ENCODE results near the gene FNIP2. TPM values are rescaled to one million over a fixed set of nuclear protein-coding genes. Genes with fewer than 3 reads are reported as not detected.
"Not testable (repeated sequence)": the region's sequence is repeated elsewhere in the genome, so short reads cannot be mapped to it uniquely, and the experiment has no call there.

Gene FNIP2
- total RNA-seq, 1 experiment from 2014 or later: 35.3 TPM

DNA sequence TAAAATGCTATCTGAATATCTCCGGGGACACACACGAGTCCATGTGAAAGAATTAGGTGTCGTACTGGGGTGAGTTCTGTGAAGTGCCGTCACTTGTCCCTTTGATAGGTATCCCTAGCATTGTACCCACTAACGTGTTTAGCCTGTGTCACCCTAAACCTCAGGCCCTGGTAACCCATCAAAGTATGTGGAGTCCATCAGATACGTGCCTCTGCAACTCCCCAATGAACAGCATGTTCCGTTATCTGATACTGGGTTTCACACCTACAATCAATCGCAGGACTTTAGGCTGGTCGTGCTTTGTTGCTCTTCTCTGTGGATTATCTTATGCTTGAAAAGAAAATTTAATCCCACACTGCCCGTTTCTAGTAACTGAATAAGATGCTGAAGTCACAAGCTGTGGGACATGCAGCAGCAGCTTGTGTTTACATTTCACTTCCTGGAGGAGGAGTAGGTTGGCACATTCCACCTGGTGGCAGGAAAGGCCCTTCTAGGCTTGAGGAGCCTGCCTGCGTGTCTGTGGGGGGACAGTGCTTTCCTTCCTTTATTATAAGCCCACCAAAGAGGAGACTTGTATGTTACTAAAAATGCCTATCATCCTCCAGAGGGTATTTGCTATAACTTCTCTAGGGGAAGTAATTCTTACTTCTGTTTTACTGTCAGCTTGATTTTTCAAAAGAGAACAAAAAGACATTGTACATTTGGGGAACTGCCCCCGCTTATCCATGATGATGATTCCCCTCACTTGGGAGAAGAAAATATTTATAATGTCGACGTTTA, 127.2 kb downstream of the FNIP2 start:
- intact Hi-C loops (cut with micrococcal nuclease; ENCODE audit: unreplicated experiment): loop anchor here (1.0 to 2.0 kb wide), 2 partner anchors 209 to 279 kb away; no protein-coding TSS in a partner anchor
- TF ChIP-seq, protein P1, sequence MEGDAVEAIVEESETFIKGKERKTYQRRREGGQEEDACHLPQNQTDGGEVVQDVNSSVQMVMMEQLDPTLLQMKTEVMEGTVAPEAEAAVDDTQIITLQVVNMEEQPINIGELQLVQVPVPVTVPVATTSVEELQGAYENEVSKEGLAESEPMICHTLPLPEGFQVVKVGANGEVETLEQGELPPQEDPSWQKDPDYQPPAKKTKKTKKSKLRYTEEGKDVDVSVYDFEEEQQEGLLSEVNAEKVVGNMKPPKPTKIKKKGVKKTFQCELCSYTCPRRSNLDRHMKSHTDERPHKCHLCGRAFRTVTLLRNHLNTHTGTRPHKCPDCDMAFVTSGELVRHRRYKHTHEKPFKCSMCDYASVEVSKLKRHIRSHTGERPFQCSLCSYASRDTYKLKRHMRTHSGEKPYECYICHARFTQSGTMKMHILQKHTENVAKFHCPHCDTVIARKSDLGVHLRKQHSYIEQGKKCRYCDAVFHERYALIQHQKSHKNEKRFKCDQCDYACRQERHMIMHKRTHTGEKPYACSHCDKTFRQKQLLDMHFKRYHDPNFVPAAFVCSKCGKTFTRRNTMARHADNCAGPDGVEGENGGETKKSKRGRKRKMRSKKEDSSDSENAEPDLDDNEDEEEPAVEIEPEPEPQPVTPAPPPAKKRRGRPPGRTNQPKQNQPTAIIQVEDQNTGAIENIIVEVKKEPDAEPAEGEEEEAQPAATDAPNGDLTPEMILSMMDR (IDR thresholded peaks at IDR 0.05; ENCODE audit: unreplicated experiment): no peak
- BruUV-seq (replicated peaks): no TSS peak
- no peaks in the 10 kb centered on the region for H3K9me3 Mint-ChIP-seq (ENCODE audit: low read depth, unreplicated experiment)
- H3K4me3 Mint-ChIP-seq (ENCODE audit: low read depth, unreplicated experiment): no peak overlapping the region
- no peaks in the 10 kb centered on the region for H3K27me3 Mint-ChIP-seq (ENCODE audit: unreplicated experiment)
- H3K36me3 Mint-ChIP-seq (ENCODE audit: insufficient read depth, unreplicated experiment): peaks cover 5% of the 10 kb centered on the region
- no peaks in the 10 kb centered on the region for H3K4me1 Mint-ChIP-seq (ENCODE audit: low read depth, unreplicated experiment)
- DNase-seq: peak; percentile 23
- peak overlapping the region; percentile 36 for H3K27ac Mint-ChIP-seq (ENCODE audit: unreplicated experiment)
- CTCF ChIA-PET: no interaction called here

DNA sequence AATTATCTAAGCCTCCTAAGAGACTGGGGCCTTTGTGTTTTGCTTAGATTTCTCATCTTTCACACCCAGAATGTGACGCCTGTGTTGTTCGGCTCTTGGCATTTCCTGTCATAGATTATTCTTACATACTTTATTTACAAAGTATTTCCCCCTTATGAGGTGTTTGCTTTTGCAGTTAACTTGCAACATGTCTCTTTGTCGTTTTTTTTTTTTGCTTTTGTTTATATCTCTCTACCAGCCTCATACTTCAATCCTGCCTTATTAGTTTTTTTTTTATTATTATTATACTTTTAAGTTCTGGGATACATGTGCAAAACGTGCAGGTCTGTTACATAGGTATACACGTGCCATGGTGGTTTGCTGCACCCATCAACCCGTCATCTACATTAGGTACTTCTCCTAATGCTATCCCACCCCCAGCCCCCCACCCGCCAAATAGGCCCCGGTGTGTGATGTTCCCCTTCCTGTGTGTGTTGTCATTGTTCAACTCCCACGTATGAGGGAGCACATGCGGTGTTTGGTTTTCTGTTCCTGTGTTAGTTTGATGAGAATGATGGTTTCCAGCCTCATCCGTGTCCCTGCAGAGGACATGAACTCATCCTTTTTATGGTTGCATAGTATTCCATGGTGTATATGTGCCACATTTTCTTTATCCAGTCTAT, 127.9 kb downstream of the FNIP2 start:
- H3K4me1 Mint-ChIP-seq (ENCODE audit: low read depth, unreplicated experiment); H3K27me3 Mint-ChIP-seq (ENCODE audit: unreplicated experiment); CTCF ChIA-PET; BruUV-seq (replicated peaks); DNase-seq; H3K9me3 Mint-ChIP-seq (ENCODE audit: low read depth, unreplicated experiment); H3K4me3 Mint-ChIP-seq (ENCODE audit: low read depth, unreplicated experiment); H3K36me3 Mint-ChIP-seq (ENCODE audit: insufficient read depth, unreplicated experiment): not testable (repeated sequence)
- H3K27ac Mint-ChIP-seq (ENCODE audit: unreplicated experiment): peak overlapping the region; percentile 36
- intact Hi-C loops (cut with micrococcal nuclease; ENCODE audit: unreplicated experiment): loop anchor here (1.0 to 2.0 kb wide), 2 partner anchors 208 to 279 kb away; no protein-coding TSS in a partner anchor

DNA sequence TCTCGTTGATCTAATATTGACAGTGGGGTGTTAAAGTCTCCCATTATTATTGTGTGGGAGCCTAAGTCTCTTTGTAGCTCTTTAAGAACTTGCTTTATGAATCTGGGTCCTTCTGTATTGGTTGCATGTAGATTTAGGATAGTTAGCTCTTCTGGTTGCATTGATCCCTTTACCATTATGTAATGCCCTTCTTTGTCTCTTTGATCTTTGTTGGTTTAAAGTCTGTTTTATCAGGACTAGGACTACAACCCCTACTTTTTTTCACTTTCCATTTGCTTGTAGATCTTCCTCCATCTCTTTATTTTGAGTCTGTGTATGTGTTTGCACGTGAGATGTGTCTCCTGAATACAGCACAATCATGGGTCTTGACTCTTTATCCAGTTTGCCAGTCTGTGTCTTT, 131.6 kb downstream of the FNIP2 start:
- DNase-seq; H3K27me3 Mint-ChIP-seq (ENCODE audit: unreplicated experiment); intact Hi-C loops (cut with micrococcal nuclease; ENCODE audit: unreplicated experiment); BruUV-seq (replicated peaks); H3K27ac Mint-ChIP-seq (ENCODE audit: unreplicated experiment); H3K4me1 Mint-ChIP-seq (ENCODE audit: low read depth, unreplicated experiment); H3K4me3 Mint-ChIP-seq (ENCODE audit: low read depth, unreplicated experiment); H3K9me3 Mint-ChIP-seq (ENCODE audit: low read depth, unreplicated experiment); H3K36me3 Mint-ChIP-seq (ENCODE audit: insufficient read depth, unreplicated experiment): not testable (repeated sequence)
- CTCF ChIA-PET: interaction anchor here (0.7 kb wide), 1 partner anchor 61 kb away, joined by 7 read pairs; no protein-coding TSS in a partner anchor

DNA sequence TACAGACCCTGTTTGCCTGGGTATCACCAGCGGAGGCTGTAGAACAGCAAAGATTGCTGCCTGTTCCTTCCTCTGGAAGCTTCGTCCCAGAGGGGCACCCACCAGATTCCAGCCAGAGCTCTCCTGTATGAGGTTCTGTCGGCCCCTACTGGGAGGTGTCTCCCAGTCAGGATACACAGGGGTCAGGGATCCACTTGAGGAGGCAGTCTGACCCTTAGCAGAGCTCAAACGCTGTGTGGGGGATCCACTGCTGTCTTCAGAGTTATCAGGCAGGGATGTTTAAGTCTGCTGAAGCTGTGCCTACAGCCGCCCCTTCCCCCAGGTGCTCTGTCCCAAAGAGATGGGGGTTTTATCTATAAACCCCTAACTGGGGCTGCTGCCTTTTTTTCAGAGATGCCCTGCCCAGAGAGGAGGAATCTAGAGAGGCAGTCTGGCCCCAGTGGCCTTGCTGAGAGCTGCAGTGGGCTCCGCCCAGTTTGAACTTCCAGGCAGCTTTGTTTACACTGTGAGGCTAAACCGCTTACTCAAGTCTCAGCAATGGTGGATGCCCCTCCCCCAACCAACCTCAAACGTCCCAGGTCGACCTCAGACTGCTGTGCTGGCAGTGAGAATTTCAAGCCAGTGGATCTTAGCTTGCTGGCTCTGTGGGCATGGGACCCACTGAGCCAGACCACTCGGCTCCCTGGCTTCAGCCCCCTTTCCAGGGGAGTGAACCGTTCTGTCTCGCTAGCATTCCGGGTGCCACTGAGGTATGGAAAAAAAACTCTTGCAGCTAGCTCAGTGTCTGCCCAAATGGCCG, 133.7 kb downstream of the FNIP2 start:
- H3K9me3 Mint-ChIP-seq (ENCODE audit: low read depth, unreplicated experiment); H3K4me1 Mint-ChIP-seq (ENCODE audit: low read depth, unreplicated experiment); H3K4me3 Mint-ChIP-seq (ENCODE audit: low read depth, unreplicated experiment); intact Hi-C loops (cut with micrococcal nuclease; ENCODE audit: unreplicated experiment); H3K27me3 Mint-ChIP-seq (ENCODE audit: unreplicated experiment); BruUV-seq (replicated peaks); H3K27ac Mint-ChIP-seq (ENCODE audit: unreplicated experiment); H3K36me3 Mint-ChIP-seq (ENCODE audit: insufficient read depth, unreplicated experiment): not testable (repeated sequence)
- CTCF ChIA-PET: interaction anchor here (1.0 kb wide), 1 partner anchor 12 kb away, joined by 3 read pairs; no protein-coding TSS in a partner anchor
- peak; percentile 69 for DNase-seq

DNA sequence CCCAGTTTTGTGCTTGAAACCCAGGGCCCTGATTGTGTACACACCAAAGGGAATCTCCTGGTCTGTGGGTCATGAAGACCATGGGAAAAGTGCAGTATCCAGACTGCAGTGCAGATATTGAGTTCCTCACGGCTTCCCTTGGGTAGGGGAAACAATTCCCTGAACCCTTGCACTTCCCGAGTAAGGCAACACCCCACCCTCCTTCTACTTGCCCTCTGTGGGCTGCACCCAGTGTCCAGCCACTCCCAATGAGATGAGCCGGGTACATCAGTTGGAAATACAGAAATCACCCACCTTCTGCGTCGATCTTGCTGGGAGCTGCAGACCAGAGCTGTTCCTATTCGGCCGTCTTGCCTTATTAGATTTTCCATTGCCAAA, 134.2 kb downstream of the FNIP2 start:
- CTCF ChIA-PET: interaction anchor here (1.0 kb wide), 1 partner anchor 11 kb away, joined by 3 read pairs; no protein-coding TSS in a partner anchor
- Mint-ChIP-seq H3K36me3 (ENCODE audit: insufficient read depth, unreplicated experiment) (peaks cover 4% of the 10 kb centered on the region), H3K9me3 (ENCODE audit: low read depth, unreplicated experiment) (no peaks in the 10 kb centered on the region), H3K4me1 (ENCODE audit: low read depth, unreplicated experiment) (no peaks in the 10 kb centered on the region), H3K4me3 (ENCODE audit: low read depth, unreplicated experiment) (no peak overlapping the region), H3K27me3 (ENCODE audit: unreplicated experiment) (no peaks in the 10 kb centered on the region), H3K27ac (ENCODE audit: unreplicated experiment) (no peak overlapping the region)
- no TSS peak for BruUV-seq (replicated peaks)
- TF ChIP-seq, protein P1 (IDR thresholded peaks at IDR 0.05; ENCODE audit: unreplicated experiment): no peak
- intact Hi-C loops (cut with micrococcal nuclease; ENCODE audit: unreplicated experiment): no loop called here
- DNase-seq: no peak

All from Calu3 (cell line).